H1 (cell line): ENCODE measurements around the gene RAPH1. TPM values are rescaled to one million over a fixed set of nuclear protein-coding genes. Genes with fewer than 3 reads are reported as not detected.

Experiments
- CTCF ChIA-PET: fragments of 300-600 bp; sonication (Branson Sonifier 250); formaldehyde crosslinking; loops from one replicate; lab custom pipeline; 2021; ENCODE audit not compliant: partially characterized antibody; lab: Charles Lee
- POLR2A ChIA-PET: fragments of 300-600 bp; sonication (Branson Sonifier 250); formaldehyde crosslinking; loops from one replicate; lab custom pipeline; 2021; ENCODE audit warnings: inconsistent platforms; ENCODE audit not compliant: partially characterized antibody; lab: Charles Lee
- DNase-seq, 2 experiments: peaks; one replicate each; pipeline versions ENCODE4 v3.0.0 to v3.0.0-alpha.2; 2010 to 2022; ENCODE audit warnings: low spot score in 2 of 2, low read depth in 1 of 2, mixed read lengths in 1 of 2
- FAIRE-seq: peaks from 2 replicates; lab custom pipeline; 2011; peaks lifted over from hg19 to GRCh38; lab: Jason Lieb, UNC
- H2AFZ ChIP-seq: 2 replicates; pipeline ENCODE4 v1.8.1; 2012; ENCODE audit warnings: low read length, inconsistent platforms
- H2AK5ac ChIP-seq: 2 replicates; pipeline ENCODE4 v1.6.1; 2013; ENCODE audit warnings: low read depth, low read length
- H2BK120ac ChIP-seq: replicated peaks from 2 replicates; pipeline ENCODE3; 2013; ENCODE audit warnings: low read depth, low read length, inconsistent platforms
- H2BK12ac ChIP-seq: 2 replicates; pipeline ENCODE4 v1.6.1; 2013; ENCODE audit warnings: low read depth, low read length
- H2BK15ac ChIP-seq: 2 replicates; pipeline ENCODE4 v1.6.1; 2013; ENCODE audit warnings: low read length
- H2BK20ac ChIP-seq: 2 replicates; pipeline ENCODE4 v1.6.1; 2013; ENCODE audit warnings: low read length
- H2BK5ac ChIP-seq: 2 replicates; pipeline ENCODE4 v1.6.1; 2013; ENCODE audit warnings: low read depth, low read length
- H3K14ac ChIP-seq: 2 replicates; pipeline ENCODE4 v1.6.1; 2013; ENCODE audit warnings: inconsistent platforms; ENCODE audit not compliant: insufficient read length
- H3K18ac ChIP-seq: 2 replicates; pipeline ENCODE4 v1.6.1; 2013; ENCODE audit warnings: low read length; ENCODE audit errors: extremely low read depth
- H3K23ac ChIP-seq: 2 replicates; pipeline ENCODE4 v1.6.1; 2013; ENCODE audit warnings: inconsistent platforms; ENCODE audit not compliant: insufficient read length
- H3K23me2 ChIP-seq: 2 replicates; pipeline ENCODE4 v1.6.1; 2013; ENCODE audit warnings: low read depth, low read length
- H3K27ac ChIP-seq: 2 replicates; pipeline ENCODE4 v1.6.1; 2011; ENCODE audit warnings: low read depth, low read length, inconsistent platforms
- H3K27me3 ChIP-seq, 4 experiments: replicated peaks in 1 of 4; 1 replicate in 1 of 4; 2 replicates in 3 of 4; pipeline versions ENCODE4 v1.6.1 to v1.8.1; 2011 to 2013; ENCODE audit warnings: low read length in 3 of 4, mild to moderate bottlenecking in 3 of 4, inconsistent platforms in 2 of 4, mixed read lengths in 2 of 4, moderate library complexity in 1 of 4; ENCODE audit not compliant: control insufficient read depth in 3 of 4, insufficient read depth in 3 of 4; ENCODE audit errors: extremely low read depth in 1 of 4
- H3K36me3 ChIP-seq, 4 experiments: 2 replicates each; pipeline versions ENCODE4 v1.6.1 to v1.8.1; 2011 to 2013; ENCODE audit warnings: mild to moderate bottlenecking in 4 of 4, low read length in 3 of 4, moderate library complexity in 2 of 4, control low read depth in 1 of 4, inconsistent platforms in 1 of 4; ENCODE audit not compliant: insufficient read depth in 4 of 4, control insufficient read depth in 2 of 4
- H3K4ac ChIP-seq: replicated peaks from 2 replicates; pipeline ENCODE3; 2013; ENCODE audit warnings: low read length, low read depth, mixed read lengths, inconsistent platforms; ENCODE audit not compliant: insufficient read length
- H3K4me1 ChIP-seq, 4 experiments: replicated peaks in 1 of 4; 1 replicate in 1 of 4; 2 replicates in 3 of 4; pipeline versions ENCODE4 v1.6.1 to v1.8.1; 2011 to 2013; ENCODE audit warnings: low read length in 3 of 4, inconsistent platforms in 2 of 4, mixed read lengths in 1 of 4; ENCODE audit not compliant: insufficient read depth in 4 of 4, control insufficient read depth in 3 of 4
- H3K4me2 ChIP-seq, 2 experiments: 2 replicates each; pipeline versions ENCODE4 v1.6.1 to v1.8.1; 2011 to 2013; ENCODE audit warnings: low read depth in 2 of 2, low read length in 2 of 2, control low read depth in 1 of 2, inconsistent platforms in 1 of 2, mild to moderate bottlenecking in 1 of 2; ENCODE audit not compliant: insufficient read depth in 1 of 2
- H3K4me3 ChIP-seq, 4 experiments: fragments of 200-600, 300-600 bp in 1 of 4; sonication (generic), shearing (Covaris generic), sonication (Bioruptor Twin) in 1 of 4; 2 replicates each; pipeline versions ENCODE4 v1.5.1 to v1.8.1; 2011 to 2016; ENCODE audit warnings: low read length in 4 of 4, low read depth in 3 of 4, control low read depth in 2 of 4, inconsistent platforms in 2 of 4, mild to moderate bottlenecking in 2 of 4, mixed read lengths in 1 of 4, moderate library complexity in 1 of 4; ENCODE audit not compliant: insufficient read depth in 2 of 4; ENCODE audit errors: extremely low read depth in 1 of 4
- H3K56ac ChIP-seq: replicated peaks from 2 replicates; pipeline ENCODE3; 2013; ENCODE audit warnings: low read depth, mild to moderate bottlenecking, mixed read lengths, low read length, inconsistent platforms; ENCODE audit not compliant: insufficient read length
- H3K79me1 ChIP-seq: 2 replicates; pipeline ENCODE4 v1.6.1; 2013; ENCODE audit warnings: low read depth, low read length, control low read depth
- H3K79me2 ChIP-seq, 2 experiments: 2 replicates each; pipeline versions ENCODE4 v1.6.1 to v1.8.1; 2012 to 2013; ENCODE audit warnings: low read length in 2 of 2, mild to moderate bottlenecking in 2 of 2, inconsistent platforms in 1 of 2; ENCODE audit not compliant: insufficient read depth in 2 of 2, control insufficient read depth in 1 of 2
- H3K9ac ChIP-seq, 4 experiments: replicated peaks in 1 of 4; 1 replicate in 1 of 4; 2 replicates in 3 of 4; pipeline versions ENCODE4 v1.6.1 to v1.8.1; 2011 to 2013; ENCODE audit warnings: low read depth in 3 of 4, low read length in 3 of 4, control low read depth in 2 of 4, mild to moderate bottlenecking in 2 of 4, moderate library complexity in 2 of 4, inconsistent platforms in 1 of 4; ENCODE audit errors: extremely low read depth in 1 of 4
- H3K9me3 ChIP-seq, 2 experiments: 2 replicates each; pipeline versions ENCODE4 v1.6.1 to v1.8.1; 2012 to 2013; ENCODE audit warnings: mild to moderate bottlenecking in 2 of 2, moderate library complexity in 2 of 2, control low read depth in 1 of 2, inconsistent platforms in 1 of 2, low read depth in 1 of 2, low read length in 1 of 2, mixed read lengths in 1 of 2; ENCODE audit not compliant: insufficient read depth in 2 of 2
- H4K20me1 ChIP-seq, 2 experiments: replicated peaks in 1 of 2; 2 replicates each; pipeline versions ENCODE3 to v1.8.1; 2011 to 2013; ENCODE audit warnings: inconsistent platforms in 2 of 2, low read length in 2 of 2, mild to moderate bottlenecking in 1 of 2; ENCODE audit not compliant: insufficient read depth in 2 of 2, control insufficient read depth in 1 of 2
- H4K5ac ChIP-seq: 2 replicates; pipeline ENCODE4 v1.6.1; 2013; ENCODE audit warnings: low read length, low read depth, mixed read lengths, inconsistent platforms; ENCODE audit not compliant: insufficient read length
- H4K8ac ChIP-seq: 2 replicates; pipeline ENCODE4 v1.8.0; 2013; ENCODE audit warnings: mild to moderate bottlenecking, moderate library complexity, low read length, inconsistent platforms; ENCODE audit not compliant: insufficient read depth; ENCODE audit errors: extremely low read depth
- H4K91ac ChIP-seq: replicated peaks from 2 replicates; pipeline ENCODE3; 2013; ENCODE audit warnings: low read length, mixed read lengths, inconsistent platforms; ENCODE audit not compliant: insufficient read length
- BCL11A ChIP-seq, 2 experiments: IDR thresholded peaks; one replicate each; pipeline ENCODE4 v1.6.1; 2011; ENCODE audit warnings: low read depth in 2 of 2, low read length in 2 of 2, mild to moderate bottlenecking in 2 of 2
- CHD1 ChIP-seq: IDR thresholded peaks from 2 replicates; pipeline ENCODE4 v1.6.1; 2012; ENCODE audit warnings: low read depth, low read length, improper control_type of control experiment
- CHD2 ChIP-seq: IDR thresholded peaks from 2 replicates; pipeline ENCODE4 v1.6.1; 2012; ENCODE audit warnings: low read length, improper control_type of control experiment
- KDM5A ChIP-seq: fragments of 200-600 bp; IDR thresholded peaks from 2 replicates; pipeline ENCODE4 v1.7.1; 2012; ENCODE audit warnings: mild to moderate bottlenecking, low read length, inconsistent platforms, mixed read lengths
- RAD21 ChIP-seq, 2 experiments: IDR thresholded peaks in 1 of 2; conservative IDR thresholded peaks in 1 of 2; 2 replicates each; pipeline ENCODE4 v1.6.1; 2011; ENCODE audit warnings: low read depth in 2 of 2, low read length in 2 of 2, improper control_type of control experiment in 1 of 2, inconsistent platforms in 1 of 2, mild to moderate bottlenecking in 1 of 2, moderate library complexity in 1 of 2
- TCF12 ChIP-seq: IDR thresholded peaks from 2 replicates; pipeline ENCODE4 v1.6.1; 2011; ENCODE audit warnings: low read depth, mild to moderate bottlenecking, low read length
- WGBS, 2 experiments: shearing (Covaris generic) in 1 of 2; methylation state at CpG; one replicate each; pipeline versions ENCODE4 v1.1.6 to v1.1.7; 2013 to 2015; ENCODE audit warnings: low lambda C conversion rate in 2 of 2, mixed read lengths in 2 of 2, inconsistent platforms in 1 of 2, low coverage in 1 of 2, missing lambda C conversion rate in 1 of 2; ENCODE audit not compliant: insufficient replicate concordance in 2 of 2, insufficient coverage in 1 of 2, insufficient read length in 1 of 2; ENCODE audit errors: extremely low coverage in 1 of 2, missing lambda C conversion rate in 1 of 2; 5-methylcytosine and 5-hydroxymethylcytosine counted together
- polyA plus RNA-seq, 7 experiments: library from polyadenylated mRNA; depleted of rRNA in 3 of 7; stranded (reverse) in 5 of 7; unstranded in 2 of 7; fragments of >200 nt in 5 of 7; fragments of 200-250 nt in 2 of 7; gene quantifications; 1 replicate in 5 of 7; 2 replicates in 1 of 7; 4 replicates in 1 of 7; pipeline versions ENCODE4 v1.2.1 to v1.2.3, GENCODE V29; 2011 to 2013; ENCODE audit warnings: missing spikeins in 2 of 7, mixed read lengths in 2 of 7
- total RNA-seq: library from RNA; stranded (reverse); fragmentation: NEBNext Ultra II Directional; extraction: Animal tissue kit (Norgen Biotek cat#: 25700); gene quantifications from 2 replicates; pipeline ENCODE4 v1.2.1, GENCODE V29; 2021

Gene RAPH1
- total and polyA plus RNA-seq, 2 of the 8 experiments (the other 6 are each of a cell fraction or from before 2014, with no cell fraction given): 3.8 to 27.4 TPM

GRCh38 chr2:203533676-203534591 lies 1.2 kb downstream of the RAPH1 start:
- Histone ChIP-seq H3K4me1 (peaks cover 0 to 11% (median 2%) of the 10 kb centered on the region in 4 experiments; a peak in 5 of 7 replicates), H3K4me3 (peak overlapping the region; percentile 70 to 97 (median 90)), H2AFZ (no peak overlapping the region), H3K4ac (no peak overlapping the region), H3K27me3 (peaks cover 0 to 2% (median under 1%) of the 10 kb centered on the region in 4 experiments; a peak in 2 of 7 replicates), H4K91ac (no peak overlapping the region), H2AK5ac (no peak overlapping the region), H2BK12ac (no peak overlapping the region), H3K27ac (no peak overlapping the region), H3K23me2 (peaks cover 12% of the 10 kb centered on the region), H3K36me3 (no peaks in the 10 kb centered on the region; a peak in 1 of 8 replicates), H2BK20ac (no peak overlapping the region)
- WGBS, 2 experiments: 4% methylated on average over 20 of the region's 24 CpGs; no CpG with 5 or more reads in 1 of the 2 experiments
- DNase-seq: no peak
- TF ChIP-seq CHD2 (no peak), BCL11A (IDR thresholded peaks at IDR 0.05; ENCODE audit: low read depth in 2 of 2, low read length in 2 of 2) (no peak), KDM5A (no peak), TCF12 (0 out of 2 replicates have a peak, but pooled peaks have one; percentile 35), RAD21 (IDR thresholded peaks at IDR 0.05 in 1 of 2, conservative IDR thresholded peaks at IDR 0.05 in 1 of 2; ENCODE audit: low read depth in 2 of 2, low read length in 2 of 2) (no peak), CHD1 (no peak)
- TF ChIP-seq, all 59 proteins: peak for 1
- H2BK120ac ChIP-seq: no peak overlapping the region
- peaks cover 8 to 11% of the 10 kb centered on the region in 2 experiments for H4K20me1 ChIP-seq
- no peak overlapping the region for H2BK15ac ChIP-seq
- H3K4me2 ChIP-seq: peak overlapping the region; percentile 94 to 98
- H3K56ac ChIP-seq: no peak overlapping the region
- POLR2A ChIA-PET: interaction anchor here (0.6 to 3.1 kb wide), 4 partner anchors 11 to 210 kb away, joined by 3 to 9 read pairs (median 4); no protein-coding TSS in a partner anchor
- H3K18ac ChIP-seq: no peak overlapping the region
- H4K8ac ChIP-seq: no peak overlapping the region
- CTCF ChIA-PET: interaction anchor here (1.4 to 1.9 kb wide), 3 partner anchors 49 to 282 kb away, joined by 3 to 6 read pairs (median 5); no protein-coding TSS in a partner anchor
- 0 out of 4 replicates have a peak, but pooled peaks cover 4 to 6% of the 10 kb centered on the region in 2 experiments for H3K9me3 ChIP-seq
- H3K9ac ChIP-seq: peak overlapping the region in 1 of 4 experiments; percentile 56; a peak in 2 of 7 replicates
- H3K79me2 ChIP-seq: peaks cover 9 to 45% of the 10 kb centered on the region in 2 experiments; a peak in 3 of 4 replicates
- H3K14ac ChIP-seq: no peak overlapping the region
- FAIRE-seq: peak; percentile 28
- H3K79me1 ChIP-seq: no peaks in the 10 kb centered on the region
- no peak overlapping the region for H2BK5ac ChIP-seq
- no peak overlapping the region for H3K23ac ChIP-seq
- H4K5ac ChIP-seq: no peak overlapping the region
